SK-N-SH (cell line): ENCODE measurements around the gene HHLA2. TPM values are rescaled to one million over a fixed set of nuclear protein-coding genes. Genes with fewer than 3 reads are reported as not detected.

ENCODE experiments used
- CTCF ChIA-PET: fragments of 300-600, 350-600 bp; formaldehyde crosslinking; extraction: SDS; loops from one replicate; lab custom pipeline; 2021; lab: Yijun Ruan, JAX
- POLR2A ChIA-PET: fragments of 350-600 bp; sonication (Branson Sonifier 250); formaldehyde crosslinking; extraction: SDS; loops from one replicate; lab custom pipeline; 2020; ENCODE audit warnings: antibody characterized with exemption, inconsistent platforms; lab: Yijun Ruan, JAX
- DNase-seq: peaks from one replicate; pipeline ENCODE4 v3.0.0; 2012
- H2AFZ ChIP-seq: fragments of 200-600 bp; sonication (generic); 2 replicates; pipeline ENCODE4 v1.8.1; 2016; ENCODE audit warnings: antibody characterized with exemption, mild to moderate bottlenecking, low read depth
- H3F3A ChIP-seq: fragments of 200-600 bp; sonication (generic); replicated peaks from 2 replicates; pipeline ENCODE3; 2016; ENCODE audit warnings: antibody characterized with exemption, mild to moderate bottlenecking; ENCODE audit not compliant: insufficient read depth
- H3K27ac ChIP-seq, 2 experiments: fragments of 200-500 bp in 1 of 2; fragments of 200-600 bp in 1 of 2; sonication (Bioruptor generic) in 1 of 2; sonication (generic), shearing (Covaris generic) in 1 of 2; 2 replicates each; pipeline versions ENCODE4 v1.5.1 to v1.6.1; 2014 to 2016; ENCODE audit warnings: low read depth in 2 of 2, inconsistent platforms in 1 of 2, low read length in 1 of 2, mild to moderate bottlenecking in 1 of 2, mixed read lengths in 1 of 2
- H3K27me3 ChIP-seq: fragments of 200-600 bp; sonication (generic), shearing (Covaris generic); 2 replicates; pipeline ENCODE4 v1.6.1; 2016; ENCODE audit warnings: mixed run types; ENCODE audit not compliant: insufficient read depth
- H3K36me3 ChIP-seq, 2 experiments: fragments of 200-500 bp in 1 of 2; fragments of 200-600 bp in 1 of 2; sonication (Bioruptor generic) in 1 of 2; sonication (generic) in 1 of 2; replicated peaks in 1 of 2; 2 replicates each; pipeline versions ENCODE3 to v1.5.1; 2014 to 2016; ENCODE audit warnings: low read length in 1 of 2, mild to moderate bottlenecking in 1 of 2; ENCODE audit not compliant: insufficient read depth in 2 of 2, control insufficient read depth in 1 of 2
- H3K4me1 ChIP-seq, 2 experiments: fragments of 200-500 bp in 1 of 2; fragments of 200-600 bp in 1 of 2; sonication (Bioruptor generic) in 1 of 2; sonication (generic), shearing (Covaris generic) in 1 of 2; 2 replicates each; pipeline versions ENCODE4 v1.5.1 to v1.6.1; 2014 to 2016; ENCODE audit warnings: low read depth in 1 of 2, low read length in 1 of 2, mixed run types in 1 of 2; ENCODE audit not compliant: insufficient read depth in 2 of 2, control insufficient read depth in 1 of 2
- H3K4me2 ChIP-seq: fragments of 200-600 bp; sonication (generic), shearing (Covaris generic); 2 replicates; pipeline ENCODE4 v1.6.1; 2017; ENCODE audit warnings: mixed run types
- H3K4me3 ChIP-seq, 2 experiments: fragments of 200-500 bp in 1 of 2; fragments of 200-600 bp in 1 of 2; sonication (Bioruptor generic) in 1 of 2; sonication (generic), shearing (Covaris generic) in 1 of 2; 2 replicates each; pipeline versions ENCODE4 v1.5.1 to v1.8.1; 2014 to 2016; ENCODE audit warnings: low read depth in 2 of 2, inconsistent platforms in 1 of 2, low read length in 1 of 2, mild to moderate bottlenecking in 1 of 2, mixed read lengths in 1 of 2, moderate library complexity in 1 of 2
- H3K79me2 ChIP-seq: fragments of 200-600 bp; sonication (generic); 2 replicates; pipeline ENCODE4 v1.8.1; 2017; ENCODE audit warnings: mild to moderate bottlenecking; ENCODE audit not compliant: insufficient read depth
- H3K9ac ChIP-seq: fragments of 200-600 bp; sonication (generic); 2 replicates; pipeline ENCODE4 v1.6.1; 2017; ENCODE audit warnings: mixed run types
- H3K9me2 ChIP-seq: fragments of 200-600 bp; sonication (generic); 2 replicates; pipeline ENCODE4 v1.6.1; 2017; ENCODE audit warnings: mixed run types
- H3K9me3 ChIP-seq: fragments of 200-600 bp; sonication (generic); 2 replicates; pipeline ENCODE4 v1.6.1; 2017; ENCODE audit warnings: mixed run types, mild to moderate bottlenecking, moderate library complexity
- H4K20me1 ChIP-seq: fragments of 200-600 bp; sonication (generic); 2 replicates; pipeline ENCODE4 v1.6.1; 2017; ENCODE audit warnings: mild to moderate bottlenecking, mixed run types; ENCODE audit not compliant: insufficient read depth
- CHD2 ChIP-seq: fragments of 150-350 bp; IDR thresholded peaks from 2 replicates; pipeline ENCODE4 v1.6.1; 2018; ENCODE audit warnings: low read length; ENCODE audit not compliant: partially characterized antibody
- EP300 ChIP-seq, 2 experiments: IDR thresholded peaks; 2 replicates each; pipeline versions ENCODE4 v1.4.0 to v1.6.1; 2012; ENCODE audit warnings: borderline replicate concordance in 1 of 2, low read depth in 1 of 2, low read length in 1 of 2
- EZH2phosphoT487 ChIP-seq: fragments of 200-600 bp; sonication (generic); IDR thresholded peaks from 2 replicates; pipeline ENCODE4 v1.6.1; 2017; ENCODE audit warnings: low read depth, mixed run types, mild to moderate bottlenecking, antibody characterized with exemption, moderate library complexity, borderline replicate concordance
- GABPA ChIP-seq: IDR thresholded peaks from 2 replicates; pipeline ENCODE4 v1.4.0; 2012; ENCODE audit warnings: low read depth, mild to moderate bottlenecking
- JUND ChIP-seq: IDR thresholded peaks from 2 replicates; pipeline ENCODE4 v1.4.0; 2012
- MXI1 ChIP-seq: IDR thresholded peaks from 2 replicates; pipeline ENCODE4 v1.6.1; 2012; ENCODE audit warnings: mild to moderate bottlenecking, low read depth, low read length, improper control_type of control experiment
- NFIC ChIP-seq: IDR thresholded peaks from 2 replicates; pipeline ENCODE4 v1.4.0; 2012; ENCODE audit warnings: borderline replicate concordance
- NRF1 ChIP-seq: IDR thresholded peaks from 2 replicates; pipeline ENCODE4 v1.6.1; 2012; ENCODE audit warnings: low read depth, mild to moderate bottlenecking, low read length
- POLR2AphosphoS5 ChIP-seq: IDR thresholded peaks from 2 replicates; pipeline ENCODE4 v1.6.1; 2012; ENCODE audit warnings: low read depth, low read length
- RCOR1 ChIP-seq: fragments of 150-350 bp; IDR thresholded peaks from 2 replicates; pipeline ENCODE4 v1.6.1; 2017; ENCODE audit warnings: antibody characterized with exemption, low read length
- SIN3A ChIP-seq: IDR thresholded peaks from 2 replicates; pipeline ENCODE4 v1.6.1; 2012; ENCODE audit warnings: low read depth, mild to moderate bottlenecking, low read length, moderate library complexity, borderline replicate concordance
- SMC3 ChIP-seq: IDR thresholded peaks from 2 replicates; pipeline ENCODE4 v1.6.1; 2012; ENCODE audit warnings: low read depth, low read length, improper control_type of control experiment
- TAF1 ChIP-seq: IDR thresholded peaks from 2 replicates; pipeline ENCODE4 v1.6.1; 2012; ENCODE audit warnings: low read depth, mild to moderate bottlenecking, low read length, moderate library complexity, borderline replicate concordance
- TCF12 ChIP-seq: IDR thresholded peaks from 2 replicates; pipeline ENCODE4 v1.4.0; 2012
- TEAD4 ChIP-seq: IDR thresholded peaks from 2 replicates; pipeline ENCODE4 v1.4.0; 2012; ENCODE audit warnings: mild to moderate bottlenecking, borderline replicate concordance; ENCODE audit not compliant: insufficient read depth
- YY1 ChIP-seq: IDR thresholded peaks from 2 replicates; pipeline ENCODE4 v1.4.0; 2012; ENCODE audit warnings: low read depth, mild to moderate bottlenecking
- WGBS: methylation state at CpG from one replicate; pipeline ENCODE4 v1.1.6; 2017; ENCODE audit warnings: low lambda C conversion rate; 5-methylcytosine and 5-hydroxymethylcytosine counted together
- polyA plus RNA-seq, 3 experiments: library from polyadenylated mRNA; depleted of rRNA; stranded (reverse); fragments of >200 nt; gene quantifications; 2 replicates each; pipeline ENCODE4 v1.2.3, GENCODE V29; 2012
- TF ChIP-seq, protein P1 (sequence below): IDR thresholded peaks from 2 replicates; pipeline ENCODE4 v1.6.1; 2012; ENCODE audit warnings: mild to moderate bottlenecking, low read depth, low read length, moderate library complexity
- TF ChIP-seq, protein P2 (sequence below): IDR thresholded peaks from 2 replicates; pipeline ENCODE4 v1.4.0; 2012; ENCODE audit warnings: low read depth
- TF ChIP-seq, protein P3 (sequence below): IDR thresholded peaks from 2 replicates; pipeline ENCODE4 v1.4.0; 2012; ENCODE audit warnings: low read depth, borderline replicate concordance
- TF ChIP-seq, protein P4 (sequence below): fragments of 150-350 bp; IDR thresholded peaks from 2 replicates; pipeline ENCODE4 v1.6.1; 2016; ENCODE audit warnings: mild to moderate bottlenecking, low read depth, low read length

The HHLA2 gene
- polyA plus RNA-seq, 1 of the 3 experiments (the other 2 are of a cell fraction): not detected

DNA sequence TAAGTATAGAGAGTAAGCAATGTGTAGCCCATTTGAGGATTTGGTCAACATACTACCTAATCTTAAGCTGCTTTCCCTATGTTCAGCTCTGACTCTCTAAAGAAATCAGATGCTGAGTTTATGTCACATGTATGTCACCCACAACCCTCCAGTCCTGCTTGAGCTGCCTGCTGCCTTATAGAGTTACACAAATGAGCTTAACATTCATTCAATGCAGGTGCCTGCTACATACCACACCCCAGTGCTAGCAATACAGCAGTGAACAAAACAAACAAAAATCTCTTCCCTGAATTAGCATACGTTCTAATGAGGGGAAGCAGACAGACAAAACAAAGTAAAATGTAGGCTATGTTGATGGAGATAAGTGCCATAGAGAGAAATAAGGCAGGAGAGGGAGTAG, 93.0 kb downstream of the HHLA2 start:
- Histone ChIP-seq H3K9me3 (no peaks in the 10 kb centered on the region), H3K36me3 (no peaks in the 10 kb centered on the region), H3F3A (no peaks in the 10 kb centered on the region), H3K4me1 (peaks cover 6 to 10% of the 10 kb centered on the region in 2 experiments; a peak in 2 of 4 replicates), H3K4me2 (no peak overlapping the region), H3K9me2 (no peaks in the 10 kb centered on the region), H3K4me3 (no peak overlapping the region), H2AFZ (no peak overlapping the region), H4K20me1 (no peaks in the 10 kb centered on the region), H3K9ac (no peak overlapping the region), H3K27ac (no peak overlapping the region), H3K27me3 (no peaks in the 10 kb centered on the region), H3K79me2 (no peaks in the 10 kb centered on the region)
- no peak for DNase-seq
- CTCF ChIA-PET: interaction anchor here (1.3 to 1.5 kb wide), 2 partner anchors 100 to 713 kb away, joined by 3 to 5 read pairs; no protein-coding TSS in a partner anchor
- POLR2A ChIA-PET: interaction anchor here (1.2 kb wide), 1 partner anchor 52 kb away, joined by 3 read pairs; no protein-coding TSS in a partner anchor
- TF ChIP-seq EZH2phosphoT487: no peak
- no peak for TF ChIP-seq RCOR1
- TF ChIP-seq TCF12: no peak
- TF ChIP-seq NFIC: no peak
- TF ChIP-seq, protein P1, sequence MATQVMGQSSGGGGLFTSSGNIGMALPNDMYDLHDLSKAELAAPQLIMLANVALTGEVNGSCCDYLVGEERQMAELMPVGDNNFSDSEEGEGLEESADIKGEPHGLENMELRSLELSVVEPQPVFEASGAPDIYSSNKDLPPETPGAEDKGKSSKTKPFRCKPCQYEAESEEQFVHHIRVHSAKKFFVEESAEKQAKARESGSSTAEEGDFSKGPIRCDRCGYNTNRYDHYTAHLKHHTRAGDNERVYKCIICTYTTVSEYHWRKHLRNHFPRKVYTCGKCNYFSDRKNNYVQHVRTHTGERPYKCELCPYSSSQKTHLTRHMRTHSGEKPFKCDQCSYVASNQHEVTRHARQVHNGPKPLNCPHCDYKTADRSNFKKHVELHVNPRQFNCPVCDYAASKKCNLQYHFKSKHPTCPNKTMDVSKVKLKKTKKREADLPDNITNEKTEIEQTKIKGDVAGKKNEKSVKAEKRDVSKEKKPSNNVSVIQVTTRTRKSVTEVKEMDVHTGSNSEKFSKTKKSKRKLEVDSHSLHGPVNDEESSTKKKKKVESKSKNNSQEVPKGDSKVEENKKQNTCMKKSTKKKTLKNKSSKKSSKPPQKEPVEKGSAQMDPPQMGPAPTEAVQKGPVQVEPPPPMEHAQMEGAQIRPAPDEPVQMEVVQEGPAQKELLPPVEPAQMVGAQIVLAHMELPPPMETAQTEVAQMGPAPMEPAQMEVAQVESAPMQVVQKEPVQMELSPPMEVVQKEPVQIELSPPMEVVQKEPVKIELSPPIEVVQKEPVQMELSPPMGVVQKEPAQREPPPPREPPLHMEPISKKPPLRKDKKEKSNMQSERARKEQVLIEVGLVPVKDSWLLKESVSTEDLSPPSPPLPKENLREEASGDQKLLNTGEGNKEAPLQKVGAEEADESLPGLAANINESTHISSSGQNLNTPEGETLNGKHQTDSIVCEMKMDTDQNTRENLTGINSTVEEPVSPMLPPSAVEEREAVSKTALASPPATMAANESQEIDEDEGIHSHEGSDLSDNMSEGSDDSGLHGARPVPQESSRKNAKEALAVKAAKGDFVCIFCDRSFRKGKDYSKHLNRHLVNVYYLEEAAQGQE: no peak
- no peak for TF ChIP-seq NRF1
- TF ChIP-seq TEAD4: no peak
- no peak for TF ChIP-seq TAF1
- no peak for TF ChIP-seq GABPA
- no peak for TF ChIP-seq EP300 (IDR thresholded peaks at IDR 0.05; ENCODE audit: borderline replicate concordance in 1 of 2, low read depth in 1 of 2, low read length in 1 of 2)
- TF ChIP-seq SMC3: no peak
- TF ChIP-seq, protein P2, sequence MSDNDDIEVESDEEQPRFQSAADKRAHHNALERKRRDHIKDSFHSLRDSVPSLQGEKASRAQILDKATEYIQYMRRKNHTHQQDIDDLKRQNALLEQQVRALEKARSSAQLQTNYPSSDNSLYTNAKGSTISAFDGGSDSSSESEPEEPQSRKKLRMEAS: no peak
- TF ChIP-seq POLR2AphosphoS5: no peak
- TF ChIP-seq, protein P3, sequence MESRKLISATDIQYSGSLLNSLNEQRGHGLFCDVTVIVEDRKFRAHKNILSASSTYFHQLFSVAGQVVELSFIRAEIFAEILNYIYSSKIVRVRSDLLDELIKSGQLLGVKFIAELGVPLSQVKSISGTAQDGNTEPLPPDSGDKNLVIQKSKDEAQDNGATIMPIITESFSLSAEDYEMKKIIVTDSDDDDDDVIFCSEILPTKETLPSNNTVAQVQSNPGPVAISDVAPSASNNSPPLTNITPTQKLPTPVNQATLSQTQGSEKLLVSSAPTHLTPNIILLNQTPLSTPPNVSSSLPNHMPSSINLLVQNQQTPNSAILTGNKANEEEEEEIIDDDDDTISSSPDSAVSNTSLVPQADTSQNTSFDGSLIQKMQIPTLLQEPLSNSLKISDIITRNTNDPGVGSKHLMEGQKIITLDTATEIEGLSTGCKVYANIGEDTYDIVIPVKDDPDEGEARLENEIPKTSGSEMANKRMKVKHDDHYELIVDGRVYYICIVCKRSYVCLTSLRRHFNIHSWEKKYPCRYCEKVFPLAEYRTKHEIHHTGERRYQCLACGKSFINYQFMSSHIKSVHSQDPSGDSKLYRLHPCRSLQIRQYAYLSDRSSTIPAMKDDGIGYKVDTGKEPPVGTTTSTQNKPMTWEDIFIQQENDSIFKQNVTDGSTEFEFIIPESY: no peak
- no peak for TF ChIP-seq YY1
- TF ChIP-seq SIN3A: no peak
- no peak for TF ChIP-seq CHD2
- no peak for TF ChIP-seq JUND
- TF ChIP-seq, protein P4, sequence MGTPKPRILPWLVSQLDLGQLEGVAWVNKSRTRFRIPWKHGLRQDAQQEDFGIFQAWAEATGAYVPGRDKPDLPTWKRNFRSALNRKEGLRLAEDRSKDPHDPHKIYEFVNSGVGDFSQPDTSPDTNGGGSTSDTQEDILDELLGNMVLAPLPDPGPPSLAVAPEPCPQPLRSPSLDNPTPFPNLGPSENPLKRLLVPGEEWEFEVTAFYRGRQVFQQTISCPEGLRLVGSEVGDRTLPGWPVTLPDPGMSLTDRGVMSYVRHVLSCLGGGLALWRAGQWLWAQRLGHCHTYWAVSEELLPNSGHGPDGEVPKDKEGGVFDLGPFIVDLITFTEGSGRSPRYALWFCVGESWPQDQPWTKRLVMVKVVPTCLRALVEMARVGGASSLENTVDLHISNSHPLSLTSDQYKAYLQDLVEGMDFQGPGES: no peak
- TF ChIP-seq MXI1: no peak
- WGBS: 71% methylated on average over 1 of the region's 1 CpG
